GM18870 (cell line): Measurements from ENCODE around the gene TTLL11.

Experiments
- ATAC-seq: cut with Tn5 transposase; IDR thresholded peaks from one replicate; pipeline ENCODE4 v1.9.1; 2021; ENCODE audit warnings: moderate library complexity; ENCODE audit not compliant: unreplicated experiment

Gene TTLL11

GRCh38 chr9:121780177-121781040 lies 312.7 kb downstream of the TTLL11 start:
- no peak for ATAC-seq

GRCh38 chr9:121779381-121780117 lies 313.6 kb downstream of the TTLL11 start:
- ATAC-seq, result no peak

GRCh38 chr9:121778252-121779225 lies 314.6 kb downstream of the TTLL11 start:
- ATAC-seq, result no peak

GRCh38 chr9:121776739-121777637 lies 316.1 kb downstream of the TTLL11 start:
- no peak for ATAC-seq

GRCh38 chr9:121776001-121776738 lies 316.9 kb downstream of the TTLL11 start:
- no peak for ATAC-seq

- ATAC-seq, result no peak
These were observed 318.1 kb downstream of the TTLL11 start for GRCh38 chr9:121774715-121775613.

- no peak for ATAC-seq
These were observed 319.0 kb downstream of the TTLL11 start for GRCh38 chr9:121773954-121774714.

- ATAC-seq, result no peak
These were observed 319.7 kb downstream of the TTLL11 start for GRCh38 chr9:121773286-121773953.

- no peak for ATAC-seq
These were observed 320.4 kb downstream of the TTLL11 start for GRCh38 chr9:121772600-121773285.
